ENCODE measurements around the gene ATF7. TPM values are rescaled to one million over a fixed set of nuclear protein-coding genes. Genes with fewer than 3 reads are reported as not detected.
A peak's percentile ranks its signal among the peaks of the same experiment; 100 is the strongest.

ATF7 gene
- polyA plus RNA-seq, 2 of the 4 experiments (the other 2 are of a cell fraction): 22.9 to 38.9 TPM

DNA sequence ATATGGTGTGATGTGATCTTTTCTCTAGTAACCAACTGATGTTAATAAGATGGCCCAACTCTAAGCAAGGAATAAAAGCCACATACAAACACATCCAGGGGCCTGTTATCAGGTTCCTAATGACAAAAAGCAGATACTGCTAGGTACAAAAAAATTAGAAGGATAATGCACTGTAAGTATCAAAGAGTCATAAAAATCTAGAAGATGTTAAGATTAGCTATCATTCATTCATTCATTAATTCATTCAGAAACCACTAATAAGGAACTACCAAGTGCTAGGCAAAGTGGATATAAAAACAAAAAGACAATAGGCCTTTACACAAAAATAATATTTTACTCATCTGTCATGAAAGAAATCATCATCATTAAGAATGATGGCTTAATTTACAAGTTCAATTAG lies 21.6 kb downstream of the ATF7 start:
- no peak for ATAC-seq
- ChIA-PET CTCF (interaction anchor here (1.1 kb wide), 1 partner anchor 80 kb away, joined by 3 read pairs; no protein-coding TSS in a partner anchor), POLR2A (no interaction called here)
- Histone ChIP-seq H3K9me3 (no peaks in the 10 kb centered on the region), H3K27ac (no peak overlapping the region), H3K4me3 (no peak overlapping the region), H3K4me1 (no peaks in the 10 kb centered on the region), H3K4me2 (no peak overlapping the region)
- TF ChIP-seq FOXS1 (CRISPR knock-in tag; IDR thresholded peaks at IDR 0.05) (no peak), CHD4 (IDR thresholded peaks at IDR 0.05; ENCODE audit: borderline replicate concordance) (no peak), EP300 (IDR thresholded peaks at IDR 0.05) (no peak), ZC3H11A (IDR thresholded peaks at IDR 0.05) (no peak), NFE2L2 (conservative IDR thresholded peaks at IDR 0.05; ENCODE audit: low read length) (no peak), CHD2 (IDR thresholded peaks at IDR 0.05; ENCODE audit: low read length, partially characterized antibody) (no peak), TFCP2L1 (CRISPR knock-in tag; IDR thresholded peaks at IDR 0.05) (no peak)
- DNase-seq (ENCODE audit: low read depth in 1 of 2, low spot score in 1 of 2): no peak
- FAIRE-seq: no peak

DNA sequence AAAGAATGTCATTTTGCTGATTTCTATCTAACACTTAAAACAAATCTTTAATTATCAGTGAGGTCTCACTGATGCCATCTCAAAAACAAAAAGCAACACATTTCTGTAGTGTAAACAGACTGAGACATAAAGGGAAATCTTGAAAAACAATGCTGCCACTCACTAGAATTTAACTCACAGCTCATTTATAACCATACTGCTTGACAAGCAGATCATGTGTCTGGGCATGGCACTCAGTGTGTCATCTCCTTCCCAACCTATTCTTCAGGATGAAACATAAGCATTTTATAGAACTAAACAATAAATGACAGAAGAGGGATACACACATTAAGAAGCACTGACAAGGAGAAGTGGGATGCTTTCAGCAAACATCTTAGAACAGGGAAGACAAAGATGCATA lies 22.4 kb downstream of the ATF7 start:
- ATAC-seq: no peak
- no peak overlapping the region for H3K4me2 ChIP-seq
- H3K9me3 ChIP-seq: no peaks in the 10 kb centered on the region
- ChIA-PET CTCF (interaction anchor here (1.1 kb wide), 1 partner anchor 81 kb away, joined by 3 read pairs; no protein-coding TSS in a partner anchor), POLR2A (no interaction called here)
- peak; percentile 7 for FAIRE-seq
- no peak overlapping the region for H3K4me3 ChIP-seq
- no peaks in the 10 kb centered on the region for H3K4me1 ChIP-seq
- TF ChIP-seq PHF8 (IDR thresholded peaks at IDR 0.05; ENCODE audit: borderline replicate concordance, low read depth) (no peak), ESRRA (IDR thresholded peaks at IDR 0.05; ENCODE audit: borderline replicate concordance, low read length) (no peak)
- no peak overlapping the region for H3K27ac ChIP-seq
- DNase-seq (ENCODE audit: low read depth in 1 of 2, low spot score in 1 of 2): no peak

DNA sequence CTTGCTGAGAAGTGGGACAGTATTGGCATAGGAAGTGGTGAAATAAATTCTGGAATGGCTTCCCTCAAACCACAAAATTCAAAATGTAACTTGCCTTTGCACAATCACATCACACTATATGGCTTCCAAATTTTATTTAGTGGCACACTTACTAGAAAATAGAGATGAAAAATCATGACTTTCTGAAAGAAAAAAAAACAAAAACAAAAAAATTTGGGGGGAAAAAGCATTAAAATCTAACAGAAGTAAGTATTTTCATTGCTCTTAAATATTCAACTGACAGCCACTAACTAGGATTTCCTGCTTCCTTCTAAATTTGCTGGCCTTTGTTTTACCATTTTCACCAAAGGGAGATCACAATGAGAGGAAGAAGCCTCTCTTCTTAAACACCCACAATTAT lies 23.0 kb downstream of the ATF7 start:
- no peak overlapping the region for H3K27ac ChIP-seq
- POLR2A ChIA-PET: no interaction called here
- H3K4me3 ChIP-seq: no peak overlapping the region
- no peak for FAIRE-seq
- no peak for ATAC-seq
- H3K4me2 ChIP-seq: no peak overlapping the region
- CTCF ChIA-PET: no interaction called here
- no peak for DNase-seq (ENCODE audit: low read depth in 1 of 2, low spot score in 1 of 2)
- H3K4me1 ChIP-seq: no peaks in the 10 kb centered on the region
- TF ChIP-seq GATA3 (IDR thresholded peaks at IDR 0.05; ENCODE audit: borderline replicate concordance) (no peak), ZC3H11A (IDR thresholded peaks at IDR 0.05) (no peak), CBX2 (IDR thresholded peaks at IDR 0.05; ENCODE audit: borderline replicate concordance, low read depth) (no peak), MAZ (IDR thresholded peaks at IDR 0.05; ENCODE audit: borderline replicate concordance, low read depth, low read length) (no peak), RNF2 (IDR thresholded peaks at IDR 0.05; ENCODE audit: borderline replicate concordance, low read depth) (no peak), SREBF2 (IDR thresholded peaks at IDR 0.05) (no peak), NR3C1 (IDR thresholded peaks at IDR 0.05) (no peak), MAFK (IDR thresholded peaks at IDR 0.05; ENCODE audit: partially characterized antibody) (no peak), EP300 (IDR thresholded peaks at IDR 0.05) (no peak)
- no peaks in the 10 kb centered on the region for H3K9me3 ChIP-seq

DNA sequence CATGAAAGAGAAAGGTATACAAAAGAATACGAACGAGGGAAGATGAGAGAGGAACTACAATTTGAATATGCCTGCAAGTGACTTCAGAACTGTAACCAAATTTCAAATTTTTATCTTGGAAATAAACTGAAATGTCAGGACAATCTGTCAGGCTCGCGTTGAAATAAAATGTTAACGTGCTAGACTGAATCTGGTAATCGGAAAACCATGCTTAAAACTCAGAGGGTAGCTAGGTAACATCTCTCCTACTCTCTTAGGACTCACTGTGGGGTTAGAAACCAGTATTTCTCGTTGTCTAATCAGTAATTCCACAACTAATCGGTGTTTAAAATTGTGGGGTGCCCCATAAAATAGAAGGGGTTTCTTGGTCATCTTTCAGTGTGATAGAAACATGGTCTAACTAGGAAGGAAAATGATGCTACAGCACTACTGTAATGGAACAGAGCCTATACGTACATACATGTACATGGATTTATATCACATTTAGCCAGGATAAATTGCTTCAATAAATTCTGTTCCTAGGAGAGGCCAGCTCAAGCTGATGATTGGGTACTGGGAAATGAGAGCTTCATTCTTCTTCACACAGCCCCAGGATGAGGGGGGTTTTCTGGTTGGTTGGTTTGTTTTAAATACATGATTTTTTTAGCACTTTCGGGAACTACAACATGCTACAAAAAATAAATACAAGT lies 23.9 kb downstream of the ATF7 start:
- 90% methylated on average over 10 of the region's 10 CpGs for WGBS (ENCODE audit: missing lambda C conversion rate)
- TF ChIP-seq RNF2 (IDR thresholded peaks at IDR 0.05; ENCODE audit: borderline replicate concordance, low read depth) (no peak), HOXB5 (CRISPR knock-in tag; IDR thresholded peaks at IDR 0.05) (no peak), NR3C1 (IDR thresholded peaks at IDR 0.05) (no peak), EP300 (IDR thresholded peaks at IDR 0.05) (no peak)
- TF ChIP-seq, protein P1, sequence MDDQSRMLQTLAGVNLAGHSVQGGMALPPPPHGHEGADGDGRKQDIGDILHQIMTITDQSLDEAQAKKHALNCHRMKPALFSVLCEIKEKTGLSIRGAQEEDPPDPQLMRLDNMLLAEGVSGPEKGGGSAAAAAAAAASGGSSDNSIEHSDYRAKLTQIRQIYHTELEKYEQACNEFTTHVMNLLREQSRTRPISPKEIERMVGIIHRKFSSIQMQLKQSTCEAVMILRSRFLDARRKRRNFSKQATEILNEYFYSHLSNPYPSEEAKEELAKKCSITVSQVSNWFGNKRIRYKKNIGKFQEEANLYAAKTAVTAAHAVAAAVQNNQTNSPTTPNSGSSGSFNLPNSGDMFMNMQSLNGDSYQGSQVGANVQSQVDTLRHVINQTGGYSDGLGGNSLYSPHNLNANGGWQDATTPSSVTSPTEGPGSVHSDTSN (IDR thresholded peaks at IDR 0.05): no peak
- DNase-seq (ENCODE audit: low read depth in 1 of 2, low spot score in 1 of 2) (no peak), ATAC-seq (no peak), FAIRE-seq (peak; percentile 7)
- H3K4me2 ChIP-seq: no peak overlapping the region
- no peak overlapping the region for H3K27ac ChIP-seq
- H3K4me3 ChIP-seq: no peak overlapping the region
- no peaks in the 10 kb centered on the region for H3K4me1 ChIP-seq
- ChIA-PET CTCF (interaction anchor here (1.0 kb wide), 1 partner anchor 59 kb away, joined by 3 read pairs; no protein-coding TSS in a partner anchor), POLR2A (no interaction called here)
- H3K9me3 ChIP-seq: no peaks in the 10 kb centered on the region
